Vagina (tissue), 2 donors: ENCODE results near the gene GAB3. TPM values are rescaled to one million over a fixed set of nuclear protein-coding genes. Genes with fewer than 3 reads are reported as not detected.
"Not testable (repeated sequence)": the region's sequence is repeated elsewhere in the genome, so short reads cannot be mapped to it uniquely, and the experiment has no call there.

ENCODE experiments used
- DNase-seq, 2 donors: peaks; one replicate each; pipeline ENCODE4 v3.0.0-alpha.2; 2017; ENCODE audit errors: extremely low spot score in 2 of 2
- H3K27ac ChIP-seq: fragments of 200-600 bp; sonication (generic); one replicate; pipeline ENCODE4 v1.5.1; 2019
- H3K27me3 ChIP-seq: fragments of 200-600 bp; sonication (generic); one replicate; pipeline ENCODE4 v1.5.1; 2019
- H3K36me3 ChIP-seq, 2 donors: fragments of 200-600 bp; sonication (generic); one replicate each; pipeline ENCODE4 v1.5.1; 2017 to 2019
- H3K4me1 ChIP-seq: fragments of 200-600 bp; sonication (generic); one replicate; pipeline ENCODE4 v1.5.1; 2019
- H3K4me3 ChIP-seq, 2 donors: fragments of 200-600 bp; sonication (generic); 1 replicate in 1 of 2; 2 replicates in 1 of 2; pipeline ENCODE4 v1.5.1; 2016 to 2019
- H3K9me3 ChIP-seq: fragments of 200-600 bp; sonication (generic); one replicate; pipeline ENCODE4 v1.5.1; 2019
- intact Hi-C: fragments of 100-400 bp; cut with DNase I; formaldehyde crosslinking; loops from one replicate; pipeline ENCODE4 v1.15.1; 2023
- small RNA-seq: library from RNA; depleted of rRNA; stranded (forward); fragments of <200 nt; gene quantifications from one replicate; pipeline ENCODE3, GENCODE V24; 2016
- total RNA-seq: library from RNA; depleted of rRNA; stranded (reverse); fragments of >200 nt; gene quantifications from one replicate; pipeline ENCODE4 v1.2.3, GENCODE V29; 2016

GAB3 gene
- total RNA-seq, 1 donor from 2014 or later: 7.6 TPM

- H3K9me3 ChIP-seq, H3K4me3 ChIP-seq, H3K4me1 ChIP-seq, H3K27ac ChIP-seq, intact Hi-C loops, DNase-seq, H3K27me3 ChIP-seq, H3K36me3 ChIP-seq: not testable (repeated sequence)
Observed at GRCh38 chrX:154630949-154631348, 119.9 kb downstream of the GAB3 start.

DNA sequence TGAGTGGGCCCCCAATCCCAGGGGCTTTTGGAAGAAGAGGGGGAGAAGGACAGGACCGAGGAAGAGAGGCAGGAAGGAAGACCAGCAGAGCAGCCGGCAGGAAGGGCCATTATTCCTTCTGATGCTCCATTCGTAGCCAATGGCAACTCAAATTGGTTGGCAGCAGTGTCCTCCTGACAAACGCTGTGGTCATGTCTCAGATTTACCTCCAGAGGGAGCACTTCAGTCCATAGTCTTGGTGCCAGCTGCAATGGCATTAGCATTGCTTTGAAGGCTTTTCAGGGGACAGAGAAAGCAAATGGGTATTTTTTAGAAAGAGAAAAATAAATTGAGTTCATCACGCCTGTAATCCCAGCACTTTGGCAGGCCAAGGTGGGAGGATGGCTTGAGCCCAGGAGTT lies 121.9 kb downstream of the GAB3 start:
- intact Hi-C loops, H3K9me3 ChIP-seq, H3K4me1 ChIP-seq, DNase-seq, H3K27ac ChIP-seq, H3K4me3 ChIP-seq, H3K36me3 ChIP-seq, H3K27me3 ChIP-seq: not testable (repeated sequence)

Small RNA genes within 50 kb of the gene (small RNA-seq; reads per million reads assigned to genes)
- gene SNORA36A: not detected

Other genes with a start within 250 kb of the GAB3 start
- gene FAM3A, start 234.8 kb downstream of the GAB3 start, total RNA-seq: 59.9 TPM
- gene G6PD, start 204.2 kb downstream of the GAB3 start, total RNA-seq: 86.4 TPM
- gene IKBKG, start 203.5 kb downstream of the GAB3 start, total RNA-seq: 11.8 TPM
- not detected for gene CTAG1A, start 165.9 kb downstream of the GAB3 start, total RNA-seq
- gene CTAG1B, start 131.8 kb downstream of the GAB3 start, total RNA-seq: not detected
- gene CTAG2, start 97.5 kb downstream of the GAB3 start, total RNA-seq: not detected
- gene DKC1, start 11.8 kb upstream of the GAB3 start, total RNA-seq: 22.8 TPM
- 15.7 TPM for gene MPP1, start 54.4 kb upstream of the GAB3 start, total RNA-seq
- gene SMIM9, start 83.6 kb upstream of the GAB3 start, total RNA-seq: not detected
- gene F8A1, start 135.3 kb upstream of the GAB3 start, total RNA-seq: 8.1 TPM